ENCODE results near the gene CCDC18.
"Not testable (repeated sequence)": the region's sequence is repeated elsewhere in the genome, so short reads cannot be mapped to it uniquely, and the experiment has no call there.

CCDC18 gene

DNA sequence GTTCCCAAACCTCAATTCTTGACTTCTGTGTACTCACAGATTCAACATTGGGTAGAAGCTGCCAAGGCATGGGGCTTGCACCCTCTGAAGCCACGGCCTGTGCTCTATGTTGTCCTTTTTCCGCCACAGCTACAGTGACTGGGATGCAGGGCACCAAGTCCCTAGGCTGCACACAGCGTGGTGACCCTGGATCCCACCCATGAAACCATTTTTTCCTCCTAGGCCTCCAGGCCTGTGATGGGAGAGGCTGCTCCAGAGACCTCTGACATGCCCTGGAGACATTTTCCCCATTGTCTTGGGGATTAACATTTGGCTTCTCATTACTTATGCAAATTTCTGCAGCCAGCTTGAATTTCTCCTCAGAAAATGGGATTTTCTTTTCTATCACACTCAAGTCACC is 62.7 kb downstream of the CCDC18 start:
- not testable (repeated sequence) for H3K9me3 ChIP-seq (replicated peaks; ENCODE audit: low read length); H3K9ac ChIP-seq (ENCODE audit: low read depth, low read length); H3K4me1 ChIP-seq (ENCODE audit: control insufficient read depth, insufficient read depth, low read length); H3K4me3 ChIP-seq (ENCODE audit: low read length); H3K27me3 ChIP-seq (ENCODE audit: control insufficient read depth, insufficient read depth, low read length); H3K4me2 ChIP-seq (ENCODE audit: low read length)
- peaks cover 23% of the 10 kb centered on the region for H3K36me3 ChIP-seq (ENCODE audit: insufficient read depth, low read length)

DNA sequence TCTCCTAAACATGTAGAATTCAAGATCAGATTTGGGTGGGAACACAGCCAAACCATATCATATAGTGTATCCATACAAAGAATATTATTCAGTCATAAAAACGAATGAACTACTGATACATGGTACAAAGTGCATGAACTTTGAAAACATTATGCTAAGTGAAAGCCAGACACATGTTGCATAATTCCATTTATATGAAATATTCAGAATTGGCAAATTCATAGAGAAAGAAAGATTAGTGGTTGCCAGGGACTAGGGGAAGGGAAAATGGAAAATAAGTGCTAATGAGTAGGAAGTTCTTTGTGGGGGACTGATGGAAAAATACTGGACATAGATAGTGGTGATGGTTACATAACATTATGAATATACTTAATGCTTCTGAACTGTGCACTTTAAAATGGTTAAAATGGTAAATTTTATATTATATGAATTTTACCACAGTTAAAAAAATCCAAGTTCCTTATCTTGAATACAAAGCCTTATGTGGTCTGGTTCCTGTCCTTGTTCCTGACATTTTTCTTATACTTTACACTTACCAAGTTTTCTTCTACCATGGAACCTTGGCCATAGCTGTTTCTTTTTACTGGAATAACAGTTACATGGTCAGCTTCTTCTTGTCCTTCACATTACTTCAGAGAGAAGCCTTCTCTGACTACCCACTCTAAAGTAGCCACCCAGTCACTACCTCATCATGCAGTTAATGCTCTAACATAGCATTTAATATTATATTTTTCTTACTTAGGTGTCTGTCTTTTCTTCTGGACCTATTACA is 64.0 kb downstream of the CCDC18 start:
- no peak overlapping the region for H3K9ac ChIP-seq (ENCODE audit: low read depth, low read length)
- H3K27me3 ChIP-seq (ENCODE audit: control insufficient read depth, insufficient read depth, low read length): no peaks in the 10 kb centered on the region
- H3K9me3 ChIP-seq (replicated peaks; ENCODE audit: low read length): no peaks in the 10 kb centered on the region
- no peak overlapping the region for H3K4me2 ChIP-seq (ENCODE audit: low read length)
- H3K4me3 ChIP-seq (ENCODE audit: low read length): no peak overlapping the region
- H3K4me1 ChIP-seq (ENCODE audit: control insufficient read depth, insufficient read depth, low read length): peaks cover 6% of the 10 kb centered on the region
- peaks cover 27% of the 10 kb centered on the region for H3K36me3 ChIP-seq (ENCODE audit: insufficient read depth, low read length)

- H3K4me2 ChIP-seq (ENCODE audit: low read length): no peak overlapping the region
- no peaks in the 10 kb centered on the region for H3K9me3 ChIP-seq (replicated peaks; ENCODE audit: low read length)
- no peak overlapping the region for H3K9ac ChIP-seq (ENCODE audit: low read depth, low read length)
- no peak overlapping the region for H3K4me3 ChIP-seq (ENCODE audit: low read length)
- no peaks in the 10 kb centered on the region for H3K27me3 ChIP-seq (ENCODE audit: control insufficient read depth, insufficient read depth, low read length)
- H3K36me3 ChIP-seq (ENCODE audit: insufficient read depth, low read length): peaks cover 10% of the 10 kb centered on the region
- H3K4me1 ChIP-seq (ENCODE audit: control insufficient read depth, insufficient read depth, low read length): peaks cover 12% of the 10 kb centered on the region
Measured at GRCh38 chr1:93251966-93252365, 71.4 kb downstream of the CCDC18 start.

- Histone ChIP-seq H3K36me3 (ENCODE audit: insufficient read depth, low read length) (peaks cover 10% of the 10 kb centered on the region), H3K4me1 (ENCODE audit: control insufficient read depth, insufficient read depth, low read length) (peaks cover 12% of the 10 kb centered on the region), H3K27me3 (ENCODE audit: control insufficient read depth, insufficient read depth, low read length) (no peaks in the 10 kb centered on the region), H3K4me2 (ENCODE audit: low read length) (no peak overlapping the region), H3K9ac (ENCODE audit: low read depth, low read length) (no peak overlapping the region), H3K4me3 (ENCODE audit: low read length) (no peak overlapping the region), H3K9me3 (replicated peaks; ENCODE audit: low read length) (no peaks in the 10 kb centered on the region)
Measured at GRCh38 chr1:93252598-93252997, 72.1 kb downstream of the CCDC18 start.

- Histone ChIP-seq H3K9me3 (replicated peaks; ENCODE audit: low read length) (no peaks in the 10 kb centered on the region), H3K4me2 (ENCODE audit: low read length) (no peak overlapping the region), H3K4me1 (ENCODE audit: control insufficient read depth, insufficient read depth, low read length) (peaks cover 12% of the 10 kb centered on the region), H3K27me3 (ENCODE audit: control insufficient read depth, insufficient read depth, low read length) (no peaks in the 10 kb centered on the region), H3K36me3 (ENCODE audit: insufficient read depth, low read length) (peaks cover 9% of the 10 kb centered on the region), H3K4me3 (ENCODE audit: low read length) (no peak overlapping the region), H3K9ac (ENCODE audit: low read depth, low read length) (no peak overlapping the region)
Measured at GRCh38 chr1:93253516-93253915, 73.0 kb downstream of the CCDC18 start.

GRCh38 chr1:93255222-93256079 is 74.9 kb downstream of the CCDC18 start:
- Histone ChIP-seq H3K4me2 (ENCODE audit: low read length) (no peak overlapping the region), H3K9me3 (replicated peaks; ENCODE audit: low read length) (no peaks in the 10 kb centered on the region), H3K27me3 (ENCODE audit: control insufficient read depth, insufficient read depth, low read length) (no peaks in the 10 kb centered on the region), H3K4me1 (ENCODE audit: control insufficient read depth, insufficient read depth, low read length) (peaks cover 7% of the 10 kb centered on the region), H3K4me3 (ENCODE audit: low read length) (no peak overlapping the region), H3K36me3 (ENCODE audit: insufficient read depth, low read length) (peaks cover 7% of the 10 kb centered on the region), H3K9ac (ENCODE audit: low read depth, low read length) (no peak overlapping the region)

- no peak overlapping the region for H3K4me3 ChIP-seq (ENCODE audit: low read length)
- H3K9me3 ChIP-seq (replicated peaks; ENCODE audit: low read length): no peaks in the 10 kb centered on the region
- peaks cover 7% of the 10 kb centered on the region for H3K4me1 ChIP-seq (ENCODE audit: control insufficient read depth, insufficient read depth, low read length)
- no peak overlapping the region for H3K4me2 ChIP-seq (ENCODE audit: low read length)
- H3K36me3 ChIP-seq (ENCODE audit: insufficient read depth, low read length): peaks cover 8% of the 10 kb centered on the region
- H3K9ac ChIP-seq (ENCODE audit: low read depth, low read length): no peak overlapping the region
- H3K27me3 ChIP-seq (ENCODE audit: control insufficient read depth, insufficient read depth, low read length): no peaks in the 10 kb centered on the region
Measured at GRCh38 chr1:93256433-93256832, 75.9 kb downstream of the CCDC18 start.

DNA sequence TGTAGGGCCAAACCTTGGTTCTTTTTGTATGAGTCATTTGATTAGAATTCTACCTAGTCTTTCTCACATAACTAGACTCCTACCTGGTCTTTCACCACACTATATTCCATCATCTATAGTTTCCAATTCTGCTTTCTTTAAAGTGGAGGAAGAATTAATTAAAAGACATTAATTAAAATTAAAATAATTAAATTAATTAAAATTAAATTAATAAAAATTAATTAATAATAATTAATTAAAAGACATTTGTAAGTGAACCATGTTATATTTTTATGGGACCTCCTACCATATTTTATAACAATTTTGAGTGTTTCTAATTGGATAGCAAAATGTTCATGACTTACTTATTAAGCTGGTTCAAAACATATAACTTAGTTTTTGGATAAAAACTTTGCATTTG is 77.4 kb downstream of the CCDC18 start:
- Histone ChIP-seq H3K36me3 (ENCODE audit: insufficient read depth, low read length) (peaks cover 15% of the 10 kb centered on the region), H3K27me3 (ENCODE audit: control insufficient read depth, insufficient read depth, low read length) (no peaks in the 10 kb centered on the region), H3K4me2 (ENCODE audit: low read length) (no peak overlapping the region), H3K4me3 (ENCODE audit: low read length) (no peak overlapping the region), H3K9ac (ENCODE audit: low read depth, low read length) (no peak overlapping the region), H3K4me1 (ENCODE audit: control insufficient read depth, insufficient read depth, low read length) (peaks cover 7% of the 10 kb centered on the region), H3K9me3 (replicated peaks; ENCODE audit: low read length) (peaks cover 4% of the 10 kb centered on the region)

- H3K36me3 ChIP-seq (ENCODE audit: insufficient read depth, low read length): peaks cover 15% of the 10 kb centered on the region
- H3K4me3 ChIP-seq (ENCODE audit: low read length); H3K9ac ChIP-seq (ENCODE audit: low read depth, low read length); H3K9me3 ChIP-seq (replicated peaks; ENCODE audit: low read length); H3K27me3 ChIP-seq (ENCODE audit: control insufficient read depth, insufficient read depth, low read length); H3K4me1 ChIP-seq (ENCODE audit: control insufficient read depth, insufficient read depth, low read length); H3K4me2 ChIP-seq (ENCODE audit: low read length): not testable (repeated sequence)
Measured at GRCh38 chr1:93260726-93261125, 80.2 kb downstream of the CCDC18 start.

- Histone ChIP-seq H3K4me1 (ENCODE audit: control insufficient read depth, insufficient read depth, low read length) (no peaks in the 10 kb centered on the region), H3K9me3 (replicated peaks; ENCODE audit: low read length) (peaks cover 4% of the 10 kb centered on the region), H3K4me3 (ENCODE audit: low read length) (no peak overlapping the region), H3K27me3 (ENCODE audit: control insufficient read depth, insufficient read depth, low read length) (no peaks in the 10 kb centered on the region), H3K9ac (ENCODE audit: low read depth, low read length) (no peak overlapping the region), H3K4me2 (ENCODE audit: low read length) (no peak overlapping the region), H3K36me3 (ENCODE audit: insufficient read depth, low read length) (peaks cover 15% of the 10 kb centered on the region)
Measured at GRCh38 chr1:93262645-93263044, 82.1 kb downstream of the CCDC18 start.

DNA sequence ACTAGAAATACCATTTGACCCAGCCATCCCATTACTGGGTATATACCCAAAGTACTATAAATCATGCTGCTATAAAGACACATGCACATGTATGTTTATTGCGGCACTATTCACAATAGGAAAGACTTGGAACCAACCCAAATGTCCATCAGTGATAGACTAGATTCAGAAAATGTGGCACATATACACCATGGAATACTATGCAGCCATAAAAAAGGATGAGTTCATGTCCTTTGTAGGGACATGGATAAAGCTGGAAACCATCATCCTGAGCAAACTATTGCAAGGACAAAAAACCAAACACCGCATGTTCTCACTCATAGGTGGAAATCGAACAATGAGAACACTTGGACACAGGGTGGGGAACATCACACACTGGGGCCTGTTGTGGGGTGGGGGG is 88.4 kb downstream of the CCDC18 start:
- H3K9ac ChIP-seq (ENCODE audit: low read depth, low read length): not testable (repeated sequence)

GRCh38 chr1:93275262-93275633 is 94.7 kb downstream of the CCDC18 start:
- H3K4me1 ChIP-seq (ENCODE audit: control insufficient read depth, insufficient read depth, low read length); H3K9me3 ChIP-seq (replicated peaks; ENCODE audit: low read length); H3K4me3 ChIP-seq (ENCODE audit: low read length); H3K4me2 ChIP-seq (ENCODE audit: low read length); H3K9ac ChIP-seq (ENCODE audit: low read depth, low read length); H3K27me3 ChIP-seq (ENCODE audit: control insufficient read depth, insufficient read depth, low read length); H3K36me3 ChIP-seq (ENCODE audit: insufficient read depth, low read length): not testable (repeated sequence)

More for the DNA sequence above, 88.4 kb downstream of the CCDC18 start:
- H3K36me3 ChIP-seq (ENCODE audit: insufficient read depth, low read length); H3K27me3 ChIP-seq (ENCODE audit: control insufficient read depth, insufficient read depth, low read length); H3K4me1 ChIP-seq (ENCODE audit: control insufficient read depth, insufficient read depth, low read length); H3K4me2 ChIP-seq (ENCODE audit: low read length); H3K9me3 ChIP-seq (replicated peaks; ENCODE audit: low read length); H3K4me3 ChIP-seq (ENCODE audit: low read length): not testable (repeated sequence)
